Activated CD8-positive, alpha-beta T cell treated with anti-CD3 and anti-CD28 coated beads for 36 hours (primary cell): Measurements from ENCODE around the gene RAD51B. TPM values are rescaled to one million over a fixed set of nuclear protein-coding genes. Genes with fewer than 3 reads are reported as not detected.

ENCODE experiments used
- ATAC-seq: fragments of 200-7000 bp; cut with Tn5 transposase; one replicate; pipeline ENCODE4 v1.10.0; 2021; ENCODE audit warnings: mild to moderate bottlenecking, moderate library complexity
- CTCF ChIA-PET: fragments of 350-600 bp; sonication (Branson Sonifier 250); formaldehyde crosslinking; loops from one replicate; lab custom pipeline; 2021; ENCODE audit warnings: antibody characterized with exemption; lab: Charles Lee
- POLR2A ChIA-PET: fragments of 350-600 bp; sonication (Branson Sonifier 250); formaldehyde crosslinking; loops from one replicate; lab custom pipeline; 2021; ENCODE audit warnings: antibody characterized with exemption; lab: Charles Lee
- DNase-seq: peaks from one replicate; pipeline ENCODE4 v3.0.0-alpha.2; 2020
- H3K27ac Mint-ChIP-seq: one replicate; pipeline ENCODE4 v1.8.0; 2021; ENCODE audit warnings: mild to moderate bottlenecking, mixed read lengths
- H3K27me3 Mint-ChIP-seq: one replicate; pipeline ENCODE4 v1.8.0; 2021; ENCODE audit warnings: mixed read lengths
- H3K36me3 Mint-ChIP-seq: one replicate; pipeline ENCODE4 v1.8.0; 2021; ENCODE audit warnings: low read depth, mixed read lengths
- H3K4me1 Mint-ChIP-seq: one replicate; pipeline ENCODE4 v1.8.0; 2021; ENCODE audit warnings: low read depth, mixed read lengths
- H3K4me3 Mint-ChIP-seq: one replicate; pipeline ENCODE4 v1.8.0; 2021; ENCODE audit warnings: mild to moderate bottlenecking, moderate library complexity, mixed read lengths
- H3K9me3 Mint-ChIP-seq: one replicate; pipeline ENCODE4 v1.8.0; 2021; ENCODE audit warnings: mixed read lengths
- intact Hi-C: fragments of 100-400 bp; cut with micrococcal nuclease; formaldehyde crosslinking; loops from one replicate; pipeline ENCODE4 v1.10.0; 2022
- total RNA-seq, 2 experiments: library from RNA; stranded (reverse); gene quantifications; one replicate each; pipeline ENCODE4 v1.2.3, GENCODE V29; 2021
- TF ChIP-seq, protein P1 (sequence below): fragments of 200-600 bp; IDR thresholded peaks from one replicate; pipeline ENCODE4 v1.8.0; 2022; ENCODE audit warnings: antibody characterized with exemption, mild to moderate bottlenecking

RAD51B gene
- total RNA-seq, 2 experiments from 2014 or later, result 38.2 to 40.6 TPM

GRCh38 chr14:68222726-68223125 is 403.1 kb downstream of the RAD51B start:
- ATAC-seq, result no peak
- H3K4me3 Mint-ChIP-seq, result no peak overlapping the region
- no peaks in the 10 kb centered on the region for H3K27me3 Mint-ChIP-seq
- peaks cover 2% of the 10 kb centered on the region for H3K36me3 Mint-ChIP-seq
- peaks cover 2% of the 10 kb centered on the region for H3K4me1 Mint-ChIP-seq
- TF ChIP-seq, protein P1, sequence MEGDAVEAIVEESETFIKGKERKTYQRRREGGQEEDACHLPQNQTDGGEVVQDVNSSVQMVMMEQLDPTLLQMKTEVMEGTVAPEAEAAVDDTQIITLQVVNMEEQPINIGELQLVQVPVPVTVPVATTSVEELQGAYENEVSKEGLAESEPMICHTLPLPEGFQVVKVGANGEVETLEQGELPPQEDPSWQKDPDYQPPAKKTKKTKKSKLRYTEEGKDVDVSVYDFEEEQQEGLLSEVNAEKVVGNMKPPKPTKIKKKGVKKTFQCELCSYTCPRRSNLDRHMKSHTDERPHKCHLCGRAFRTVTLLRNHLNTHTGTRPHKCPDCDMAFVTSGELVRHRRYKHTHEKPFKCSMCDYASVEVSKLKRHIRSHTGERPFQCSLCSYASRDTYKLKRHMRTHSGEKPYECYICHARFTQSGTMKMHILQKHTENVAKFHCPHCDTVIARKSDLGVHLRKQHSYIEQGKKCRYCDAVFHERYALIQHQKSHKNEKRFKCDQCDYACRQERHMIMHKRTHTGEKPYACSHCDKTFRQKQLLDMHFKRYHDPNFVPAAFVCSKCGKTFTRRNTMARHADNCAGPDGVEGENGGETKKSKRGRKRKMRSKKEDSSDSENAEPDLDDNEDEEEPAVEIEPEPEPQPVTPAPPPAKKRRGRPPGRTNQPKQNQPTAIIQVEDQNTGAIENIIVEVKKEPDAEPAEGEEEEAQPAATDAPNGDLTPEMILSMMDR, result no peak
- DNase-seq, result no peak
- POLR2A ChIA-PET, result no interaction called here
- intact Hi-C loops, result no loop called here
- CTCF ChIA-PET, result interaction anchor here (1.0 to 1.3 kb wide), 2 partner anchors 594 to 621 kb away, joined by 3 read pairs; no protein-coding TSS in a partner anchor
- peaks cover 3% of the 10 kb centered on the region for H3K9me3 Mint-ChIP-seq
- no peak overlapping the region for H3K27ac Mint-ChIP-seq

- POLR2A ChIA-PET, result no interaction called here
- Mint-ChIP-seq H3K27me3 (no peaks in the 10 kb centered on the region), H3K9me3 (peaks cover 3% of the 10 kb centered on the region), H3K4me3 (no peak overlapping the region), H3K4me1 (peaks cover 2% of the 10 kb centered on the region), H3K27ac (no peak overlapping the region), H3K36me3 (peaks cover 2% of the 10 kb centered on the region)
- TF ChIP-seq, protein P1, result no peak
- intact Hi-C loops, result no loop called here
- no peak for DNase-seq
- CTCF ChIA-PET, result no interaction called here
- ATAC-seq, result no peak
Measured at GRCh38 chr14:68223631-68224030, 404.1 kb downstream of the RAD51B start.

GRCh38 chr14:68225321-68225720 is 405.7 kb downstream of the RAD51B start:
- H3K36me3 Mint-ChIP-seq, result peaks cover 2% of the 10 kb centered on the region
- no peaks in the 10 kb centered on the region for H3K27me3 Mint-ChIP-seq
- peaks cover 3% of the 10 kb centered on the region for H3K9me3 Mint-ChIP-seq
- POLR2A ChIA-PET, result interaction anchor here (1.3 kb wide), 1 partner anchor 15 kb away, joined by 3 read pairs; no protein-coding TSS in a partner anchor
- ATAC-seq (no peak), DNase-seq (no peak)
- peaks cover 10% of the 10 kb centered on the region for H3K4me1 Mint-ChIP-seq
- H3K27ac Mint-ChIP-seq, result no peak overlapping the region
- CTCF ChIA-PET, result no interaction called here
- H3K4me3 Mint-ChIP-seq, result no peak overlapping the region
- TF ChIP-seq, protein P1, result no peak
- intact Hi-C loops, result no loop called here

DNA sequence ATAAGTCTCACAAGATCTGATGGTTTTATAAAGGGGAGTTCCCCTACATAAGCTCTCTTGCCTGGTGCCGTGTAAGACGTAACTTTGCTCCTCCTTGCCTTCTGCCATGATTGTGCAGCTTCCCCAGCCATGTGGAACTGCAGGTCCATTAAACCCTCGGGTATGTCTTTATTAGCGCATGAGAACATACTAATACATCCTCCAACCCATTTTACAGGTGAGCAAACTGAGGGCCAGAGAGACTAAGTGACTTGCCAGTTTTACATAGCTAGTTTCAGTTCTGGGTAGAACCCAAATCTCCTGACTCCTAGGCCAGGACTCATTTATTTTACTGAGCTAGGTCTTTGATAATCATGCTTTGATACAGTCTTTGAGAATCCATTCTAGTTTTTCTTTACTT is 406.9 kb downstream of the RAD51B start:
- Mint-ChIP-seq H3K4me1 (peaks cover 16% of the 10 kb centered on the region), H3K27ac (no peak overlapping the region), H3K36me3 (no peaks in the 10 kb centered on the region), H3K4me3 (no peak overlapping the region), H3K9me3 (peaks cover 3% of the 10 kb centered on the region), H3K27me3 (no peaks in the 10 kb centered on the region)
- intact Hi-C loops, result no loop called here
- ATAC-seq (no peak), DNase-seq (no peak)
- TF ChIP-seq, protein P1, result no peak
- POLR2A ChIA-PET, result interaction anchor here (0.6 kb wide), 1 partner anchor 509 kb away, joined by 4 read pairs; no protein-coding TSS in a partner anchor
- CTCF ChIA-PET, result interaction anchor here (1.9 kb wide), 1 partner anchor 617 kb away, joined by 6 read pairs; no protein-coding TSS in a partner anchor

GRCh38 chr14:68228656-68229055 is 409.1 kb downstream of the RAD51B start:
- TF ChIP-seq, protein P1, result no peak
- Mint-ChIP-seq H3K27me3 (no peaks in the 10 kb centered on the region), H3K36me3 (no peaks in the 10 kb centered on the region), H3K27ac (no peak overlapping the region), H3K9me3 (peaks cover 3% of the 10 kb centered on the region), H3K4me1 (peaks cover 15% of the 10 kb centered on the region), H3K4me3 (no peak overlapping the region)
- POLR2A ChIA-PET, result no interaction called here
- intact Hi-C loops, result no loop called here
- no peak for ATAC-seq
- CTCF ChIA-PET, result interaction anchor here (0.9 to 2.2 kb wide), 5 partner anchors 19 to 615 kb away, joined by 3 to 6 read pairs (median 5); no protein-coding TSS in a partner anchor
- no peak for DNase-seq
